PFSK-1 (cell line): Measurements from ENCODE around the gene CTF1.

ENCODE experiments used
- POLR2AphosphoS5 ChIP-seq: IDR thresholded peaks from 2 replicates; pipeline ENCODE4 v1.6.1; 2012; ENCODE audit warnings: low read depth, mild to moderate bottlenecking, control low read depth, low read length, moderate library complexity
- TAF1 ChIP-seq: IDR thresholded peaks from 2 replicates; pipeline ENCODE4 v1.6.1; 2012; ENCODE audit warnings: low read length, control low read depth, borderline replicate concordance; ENCODE audit not compliant: insufficient read depth
- TF ChIP-seq, protein P1 (sequence below), 2 experiments: IDR thresholded peaks; 2 replicates each; pipeline versions ENCODE4 v1.6.1 to v1.8.0; 2011 to 2012; ENCODE audit warnings: low read depth in 2 of 2, low read length in 2 of 2, control low read depth in 1 of 2, inconsistent platforms in 1 of 2, mild to moderate bottlenecking in 1 of 2, moderate library complexity in 1 of 2; ENCODE audit not compliant: insufficient read depth in 1 of 2

DNA sequence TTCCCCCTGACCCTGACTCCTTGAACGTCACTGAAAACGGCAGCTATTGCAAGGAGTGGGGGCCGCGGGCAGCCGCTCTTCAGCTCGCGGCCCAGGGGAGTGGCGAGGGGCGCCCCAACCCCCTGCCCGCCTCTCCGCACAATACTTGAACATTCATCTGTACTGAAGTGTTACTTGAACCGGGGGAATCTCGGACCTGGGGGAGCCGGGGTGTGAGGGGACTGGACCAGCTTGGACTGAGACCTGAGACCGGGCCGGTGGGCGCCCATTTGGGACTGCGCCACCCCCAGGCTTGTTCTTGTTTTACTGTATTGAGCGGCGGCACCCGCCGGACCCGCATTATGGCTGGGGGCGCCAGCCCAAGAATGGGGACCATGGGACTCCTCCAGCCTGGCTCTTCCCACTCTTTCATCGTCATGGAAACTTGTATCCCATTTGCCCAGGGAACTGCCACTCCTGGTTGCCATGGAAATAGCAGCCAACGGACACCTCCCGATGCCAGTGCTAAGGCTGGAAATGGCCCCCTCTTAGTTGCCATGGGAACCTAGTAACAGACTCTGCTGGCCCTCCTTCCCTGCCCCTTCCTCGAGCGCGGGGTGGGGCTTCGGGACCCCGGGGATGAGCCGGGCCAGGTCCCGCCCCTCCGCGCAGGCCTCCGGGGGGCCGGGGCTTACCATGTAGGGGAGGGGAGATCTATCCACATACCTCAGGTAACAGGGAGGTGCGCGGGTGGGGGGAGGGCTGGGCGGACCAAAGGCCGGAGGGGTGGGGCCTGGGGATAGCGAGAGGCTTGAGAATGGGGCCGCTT lies 51.6 kb downstream of the CTF1 start:
- TF ChIP-seq TAF1 (no peak), POLR2AphosphoS5 (no peak)
- TF ChIP-seq, protein P1, sequence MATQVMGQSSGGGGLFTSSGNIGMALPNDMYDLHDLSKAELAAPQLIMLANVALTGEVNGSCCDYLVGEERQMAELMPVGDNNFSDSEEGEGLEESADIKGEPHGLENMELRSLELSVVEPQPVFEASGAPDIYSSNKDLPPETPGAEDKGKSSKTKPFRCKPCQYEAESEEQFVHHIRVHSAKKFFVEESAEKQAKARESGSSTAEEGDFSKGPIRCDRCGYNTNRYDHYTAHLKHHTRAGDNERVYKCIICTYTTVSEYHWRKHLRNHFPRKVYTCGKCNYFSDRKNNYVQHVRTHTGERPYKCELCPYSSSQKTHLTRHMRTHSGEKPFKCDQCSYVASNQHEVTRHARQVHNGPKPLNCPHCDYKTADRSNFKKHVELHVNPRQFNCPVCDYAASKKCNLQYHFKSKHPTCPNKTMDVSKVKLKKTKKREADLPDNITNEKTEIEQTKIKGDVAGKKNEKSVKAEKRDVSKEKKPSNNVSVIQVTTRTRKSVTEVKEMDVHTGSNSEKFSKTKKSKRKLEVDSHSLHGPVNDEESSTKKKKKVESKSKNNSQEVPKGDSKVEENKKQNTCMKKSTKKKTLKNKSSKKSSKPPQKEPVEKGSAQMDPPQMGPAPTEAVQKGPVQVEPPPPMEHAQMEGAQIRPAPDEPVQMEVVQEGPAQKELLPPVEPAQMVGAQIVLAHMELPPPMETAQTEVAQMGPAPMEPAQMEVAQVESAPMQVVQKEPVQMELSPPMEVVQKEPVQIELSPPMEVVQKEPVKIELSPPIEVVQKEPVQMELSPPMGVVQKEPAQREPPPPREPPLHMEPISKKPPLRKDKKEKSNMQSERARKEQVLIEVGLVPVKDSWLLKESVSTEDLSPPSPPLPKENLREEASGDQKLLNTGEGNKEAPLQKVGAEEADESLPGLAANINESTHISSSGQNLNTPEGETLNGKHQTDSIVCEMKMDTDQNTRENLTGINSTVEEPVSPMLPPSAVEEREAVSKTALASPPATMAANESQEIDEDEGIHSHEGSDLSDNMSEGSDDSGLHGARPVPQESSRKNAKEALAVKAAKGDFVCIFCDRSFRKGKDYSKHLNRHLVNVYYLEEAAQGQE (IDR thresholded peaks at IDR 0.05; ENCODE audit: insufficient read depth in 1 of 2, low read depth in 2 of 2, low read length in 2 of 2) = no peak
